Caco-2 (cell line): ENCODE results near the gene KRTAP5-4. TPM values are rescaled to one million over a fixed set of nuclear protein-coding genes. Genes with fewer than 3 reads are reported as not detected.

Source experiments
- BruUV-seq: library from RNA; stranded (reverse); fragments of 400-500 nt; replicated peaks from 2 replicates; lab custom pipeline; 2021; lab: Mats Ljungman, UMichigan
- CTCF ChIA-PET: fragments of 300-600 bp; sonication (Branson Sonifier 250); formaldehyde crosslinking; loops from one replicate; lab custom pipeline; 2022; ENCODE audit warnings: antibody characterized with exemption; lab: Charles Lee
- POLR2A ChIA-PET: fragments of 300-600 bp; sonication (Branson Sonifier 250); formaldehyde crosslinking; loops from one replicate; lab custom pipeline; 2022; ENCODE audit warnings: antibody characterized with exemption; lab: Charles Lee
- DNase-seq, 2 experiments: peaks; one replicate each; pipeline versions ENCODE4 v3.0.0 to v3.0.0-alpha.2; 2020 to 2022
- H3K27me3 ChIP-seq: replicated peaks from 2 replicates; pipeline ENCODE4 v1.6.0; 2011; ENCODE audit warnings: low read length; ENCODE audit not compliant: control insufficient read depth, insufficient read depth
- H3K36me3 ChIP-seq: 2 replicates; pipeline ENCODE4 v1.5.1; 2011; ENCODE audit warnings: low read length; ENCODE audit not compliant: control insufficient read depth, insufficient read depth
- H3K4me1 ChIP-seq: fragments of 250-450 bp; sonication (Bioruptor Pico); 2 replicates; pipeline ENCODE4 v1.5.1; 2020; ENCODE audit warnings: mild to moderate bottlenecking
- H3K4me3 ChIP-seq: 2 replicates; pipeline ENCODE4 v1.5.1; 2011; ENCODE audit warnings: low read depth, mild to moderate bottlenecking, control low read depth, low read length
- H3K9me3 ChIP-seq: fragments of 250-450 bp; sonication (Bioruptor Pico); 2 replicates; pipeline ENCODE4 v1.5.1; 2020; ENCODE audit warnings: mild to moderate bottlenecking, moderate library complexity
- H3K27ac Mint-ChIP-seq: one replicate; pipeline ENCODE4 v1.8.0; 2022; ENCODE audit warnings: mixed read lengths; ENCODE audit not compliant: unreplicated experiment
- H3K27me3 Mint-ChIP-seq: one replicate; pipeline ENCODE4 v1.8.0; 2022; ENCODE audit warnings: mixed read lengths; ENCODE audit not compliant: insufficient read depth, unreplicated experiment
- H3K36me3 Mint-ChIP-seq: one replicate; pipeline ENCODE4 v1.8.0; 2022; ENCODE audit warnings: mild to moderate bottlenecking, mixed read lengths; ENCODE audit not compliant: insufficient read depth, unreplicated experiment
- H3K4me1 Mint-ChIP-seq: one replicate; pipeline ENCODE4 v1.8.0; 2022; ENCODE audit warnings: low read depth, mixed read lengths; ENCODE audit not compliant: unreplicated experiment
- H3K4me3 Mint-ChIP-seq: one replicate; pipeline ENCODE4 v1.8.0; 2022; ENCODE audit warnings: mild to moderate bottlenecking, moderate library complexity, mixed read lengths; ENCODE audit not compliant: unreplicated experiment
- H3K9me3 Mint-ChIP-seq: one replicate; pipeline ENCODE4 v1.8.0; 2022; ENCODE audit warnings: mixed read lengths; ENCODE audit not compliant: unreplicated experiment
- CTCF ChIP-seq, 2 experiments: fragments of 200-600 bp in 1 of 2; IDR thresholded peaks; 1 replicate in 1 of 2; 2 replicates in 1 of 2; pipeline versions ENCODE4 v1.5.1 to v1.8.0; 2011 to 2022; ENCODE audit warnings: antibody characterized with exemption in 1 of 2, control low read depth in 1 of 2, inconsistent platforms in 1 of 2, low read depth in 1 of 2, low read length in 1 of 2, mild to moderate bottlenecking in 1 of 2, moderate library complexity in 1 of 2; ENCODE audit not compliant: insufficient read depth in 1 of 2, severe bottlenecking in 1 of 2, unreplicated experiment in 1 of 2
- intact Hi-C: fragments of 100-400 bp; cut with micrococcal nuclease; formaldehyde crosslinking; loops from one replicate; pipeline ENCODE4 v1.10.0; 2022; ENCODE audit not compliant: unreplicated experiment
- total RNA-seq: library from RNA; stranded (reverse); gene quantifications from 2 replicates; pipeline ENCODE4 v1.2.3, GENCODE V29; 2022

KRTAP5-4 gene
- total RNA-seq, 1 experiment from 2014 or later: not detected

- Mint-ChIP-seq H3K4me1 (no peaks in the 10 kb centered on the region), H3K36me3 (no peaks in the 10 kb centered on the region), H3K4me3 (no peak overlapping the region), H3K27me3 (peaks cover 23% of the 10 kb centered on the region), H3K27ac (no peak overlapping the region), H3K9me3 (no peaks in the 10 kb centered on the region)
- no peaks in the 10 kb centered on the region for H3K4me1 ChIP-seq
- BruUV-seq: no TSS peak
- peaks cover 1% of the 10 kb centered on the region; the same call in 1 of the 2 replicates for H3K27me3 ChIP-seq
- no peak for TF ChIP-seq CTCF (IDR thresholded peaks at IDR 0.05; ENCODE audit: insufficient read depth in 1 of 2, low read depth in 1 of 2, low read length in 1 of 2, severe bottlenecking in 1 of 2, unreplicated experiment in 1 of 2)
- ChIA-PET CTCF (interaction anchor here (0.6 kb wide), 1 partner anchor 9 kb away, joined by 3 read pairs; no protein-coding TSS in a partner anchor), POLR2A (no interaction called here)
- intact Hi-C loops: no loop called here
- no peak overlapping the region for H3K4me3 ChIP-seq
- H3K36me3 ChIP-seq: no peaks in the 10 kb centered on the region
- DNase-seq: no peak
- H3K9me3 ChIP-seq: no peaks in the 10 kb centered on the region
These were observed 15.7 kb upstream of the KRTAP5-4 start for GRCh38 chr11:1637628-1638027.

- CTCF ChIA-PET: interaction anchor here (0.6 kb wide), 1 partner anchor 214 kb away, joined by 3 read pairs; no protein-coding TSS in a partner anchor
- H3K9me3 ChIP-seq: no peaks in the 10 kb centered on the region
- no peak overlapping the region for H3K27ac Mint-ChIP-seq
- TF ChIP-seq CTCF (IDR thresholded peaks at IDR 0.05; ENCODE audit: insufficient read depth in 1 of 2, low read depth in 1 of 2, low read length in 1 of 2, severe bottlenecking in 1 of 2, unreplicated experiment in 1 of 2): no peak
- H3K27me3 Mint-ChIP-seq: peaks cover 28% of the 10 kb centered on the region
- no peaks in the 10 kb centered on the region for H3K36me3 Mint-ChIP-seq
- H3K4me1 ChIP-seq: no peaks in the 10 kb centered on the region
- no peak for DNase-seq
- POLR2A ChIA-PET: no interaction called here
- no peaks in the 10 kb centered on the region for H3K9me3 Mint-ChIP-seq
- H3K36me3 ChIP-seq: no peaks in the 10 kb centered on the region
- H3K4me3 ChIP-seq: no peak overlapping the region
- BruUV-seq: no TSS peak
- H3K27me3 ChIP-seq: peaks cover 1% of the 10 kb centered on the region; the same call in 1 of the 2 replicates
- H3K4me3 Mint-ChIP-seq: no peak overlapping the region
- intact Hi-C loops: no loop called here
- H3K4me1 Mint-ChIP-seq: no peaks in the 10 kb centered on the region
These were observed 14.5 kb upstream of the KRTAP5-4 start for GRCh38 chr11:1636291-1636950.

GRCh38 chr11:1633864-1634263 is 11.9 kb upstream of the KRTAP5-4 start:
- ChIA-PET CTCF (interaction anchor here (0.6 to 0.7 kb wide), 2 partner anchors 10 to 503 kb away, joined by 3 to 7 read pairs; no protein-coding TSS in a partner anchor), POLR2A (no interaction called here)
- Histone ChIP-seq H3K9me3 (no peaks in the 10 kb centered on the region), H3K27me3 (peaks cover 1% of the 10 kb centered on the region; the same call in 1 of the 2 replicates), H3K4me3 (no peak overlapping the region), H3K4me1 (no peaks in the 10 kb centered on the region), H3K36me3 (no peaks in the 10 kb centered on the region)
- Mint-ChIP-seq H3K27ac (no peak overlapping the region), H3K4me1 (no peaks in the 10 kb centered on the region), H3K4me3 (no peak overlapping the region), H3K27me3 (peaks cover 28% of the 10 kb centered on the region), H3K9me3 (no peaks in the 10 kb centered on the region), H3K36me3 (no peaks in the 10 kb centered on the region)
- no TSS peak for BruUV-seq
- no peak for DNase-seq
- no peak for TF ChIP-seq CTCF (IDR thresholded peaks at IDR 0.05; ENCODE audit: insufficient read depth in 1 of 2, low read depth in 1 of 2, low read length in 1 of 2, severe bottlenecking in 1 of 2, unreplicated experiment in 1 of 2)
- intact Hi-C loops: no loop called here
